Esophagus muscularis mucosa (tissue), 4 donors: Measurements from ENCODE around the gene GALNT6. TPM values are rescaled to one million over a fixed set of nuclear protein-coding genes. Genes with fewer than 3 reads are reported as not detected.

Source experiments
- DNase-seq: peaks from one replicate; pipeline ENCODE4 v3.0.0-alpha.2; 2017; ENCODE audit errors: extremely low spot score
- H3K27ac ChIP-seq, 4 donors: fragments of 200-600 bp; sonication (generic); replicated peaks in 1 of 4; 1 replicate in 3 of 4; 2 replicates in 1 of 4; pipeline ENCODE4 v1.5.1; 2016 to 2019; ENCODE audit warnings: mild to moderate bottlenecking in 1 of 4
- H3K27me3 ChIP-seq, 4 donors: fragments of 200-600 bp; sonication (generic); one replicate each; pipeline versions ENCODE4 v1.5.1 to v1.6.0; 2016 to 2019
- H3K36me3 ChIP-seq, 4 donors: fragments of 200-600 bp; sonication (generic); one replicate each; pipeline ENCODE4 v1.5.1; 2016 to 2019
- H3K4me1 ChIP-seq, 4 donors: fragments of 200-600 bp; sonication (generic); one replicate each; pipeline ENCODE4 v1.5.1; 2016 to 2019
- H3K4me3 ChIP-seq, 4 donors: fragments of 200-600 bp; sonication (generic); 1 replicate in 2 of 4; 2 replicates in 2 of 4; pipeline ENCODE4 v1.5.1; 2016 to 2019; ENCODE audit warnings: mild to moderate bottlenecking in 4 of 4, moderate library complexity in 1 of 4
- H3K9me3 ChIP-seq, 4 donors: fragments of 200-600 bp; sonication (generic); 1 replicate in 3 of 4; 2 replicates in 1 of 4; pipeline ENCODE4 v1.5.1; 2016 to 2019
- CTCF ChIP-seq, 3 experiments: fragments of 200-600 bp in 2 of 3; fragments of 450-650 bp in 1 of 3; sonication (generic) in 2 of 3; IDR thresholded peaks; one replicate each; pipeline ENCODE4 v1.5.1; 2017 to 2019; ENCODE audit warnings: antibody characterized with exemption in 3 of 3, mild to moderate bottlenecking in 2 of 3, moderate library complexity in 1 of 3
- EP300 ChIP-seq: sonication (generic); formaldehyde crosslinking; IDR thresholded peaks from one replicate; pipeline ENCODE4 v1.6.1; 2017; ENCODE audit warnings: antibody characterized with exemption
- POLR2A ChIP-seq: fragments of 450-650 bp; IDR thresholded peaks from one replicate; pipeline ENCODE4 v1.6.1; 2017; ENCODE audit warnings: antibody characterized with exemption, moderate library complexity, mild to moderate bottlenecking, low read depth
- POLR2AphosphoS5 ChIP-seq, 2 donors: sonication (generic); formaldehyde crosslinking; IDR thresholded peaks; one replicate each; pipeline ENCODE4 v1.6.1; 2017; ENCODE audit warnings: antibody characterized with exemption in 2 of 2
- WGBS: methylation state at CpG from one replicate; pipeline ENCODE4 v1.1.5; 2018; 5-methylcytosine and 5-hydroxymethylcytosine counted together
- intact Hi-C: fragments of 100-400 bp; cut with DNase I; formaldehyde crosslinking; loops from one replicate; pipeline ENCODE4 v1.15.1; 2023
- total RNA-seq, 4 donors: library from RNA; depleted of rRNA; stranded (reverse); fragments of >200 nt; gene quantifications; one replicate each; pipeline versions ENCODE4 v1.1.0 to v1.2.1, GENCODE V29; 2016

GALNT6 gene
- total RNA-seq, 4 donors from 2014 or later = 1.4 to 5.8 (median 3.1) TPM

GRCh38 chr12:51403681-51404136, 12.5 kb upstream of the GALNT6 start:
- Histone ChIP-seq H3K4me1 (no peaks in the 10 kb centered on the region), H3K4me3 (no peak overlapping the region), H3K27me3 (peaks cover 0 to 23% (median 0%) of the 10 kb centered on the region in 4 donors), H3K27ac (no peak overlapping the region), H3K36me3 (no peaks in the 10 kb centered on the region), H3K9me3 (no peaks in the 10 kb centered on the region)
- 92% methylated on average over 4 of the region's 4 CpGs for WGBS
- intact Hi-C loops = no loop called here
- no peak for DNase-seq
- TF ChIP-seq EP300 (no peak), POLR2AphosphoS5 (IDR thresholded peaks at IDR 0.05) (no peak), CTCF (IDR thresholded peaks at IDR 0.05) (no peak), POLR2A (no peak)

- Histone ChIP-seq H3K27me3 (peaks cover 0 to 23% (median 0%) of the 10 kb centered on the region in 4 donors), H3K36me3 (no peaks in the 10 kb centered on the region), H3K4me3 (no peak overlapping the region), H3K4me1 (no peaks in the 10 kb centered on the region), H3K27ac (no peak overlapping the region), H3K9me3 (no peaks in the 10 kb centered on the region)
- TF ChIP-seq POLR2A (no peak), CTCF (IDR thresholded peaks at IDR 0.05) (no peak), EP300 (no peak), POLR2AphosphoS5 (IDR thresholded peaks at IDR 0.05) (no peak)
- no peak for DNase-seq
- 88% methylated on average over 5 of the region's 6 CpGs for WGBS
- intact Hi-C loops = no loop called here
These were observed 12.0 kb upstream of the GALNT6 start for GRCh38 chr12:51403159-51403558.

- Histone ChIP-seq H3K27me3 (peaks cover 0 to 23% (median 0%) of the 10 kb centered on the region in 4 donors), H3K27ac (no peak overlapping the region), H3K4me3 (no peak overlapping the region), H3K36me3 (no peaks in the 10 kb centered on the region), H3K9me3 (no peaks in the 10 kb centered on the region), H3K4me1 (no peaks in the 10 kb centered on the region)
- WGBS = 75% methylated on average over 1 of the region's 1 CpG
- no peak for DNase-seq
- no peak for TF ChIP-seq CTCF (IDR thresholded peaks at IDR 0.05)
- TF ChIP-seq POLR2A = no peak
- TF ChIP-seq EP300 = no peak
- no peak for TF ChIP-seq POLR2AphosphoS5 (IDR thresholded peaks at IDR 0.05)
- intact Hi-C loops = no loop called here
These were observed 10.7 kb upstream of the GALNT6 start for GRCh38 chr12:51401900-51402299.

- Histone ChIP-seq H3K9me3 (no peaks in the 10 kb centered on the region), H3K27me3 (peaks cover 0 to 23% (median 0%) of the 10 kb centered on the region in 4 donors), H3K36me3 (no peaks in the 10 kb centered on the region), H3K4me1 (no peaks in the 10 kb centered on the region), H3K4me3 (no peak overlapping the region), H3K27ac (no peak overlapping the region)
- DNase-seq = no peak
- intact Hi-C loops = no loop called here
- TF ChIP-seq EP300 (no peak), POLR2AphosphoS5 (IDR thresholded peaks at IDR 0.05) (no peak), POLR2A (no peak), CTCF (IDR thresholded peaks at IDR 0.05) (no peak)
- WGBS = 96% methylated on average over 8 of the region's 13 CpGs
These were observed 10.3 kb upstream of the GALNT6 start for GRCh38 chr12:51401486-51401885.

GRCh38 chr12:51401020-51401419, 9.8 kb upstream of the GALNT6 start:
- intact Hi-C loops = no loop called here
- Histone ChIP-seq H3K36me3 (no peaks in the 10 kb centered on the region), H3K4me3 (no peak overlapping the region), H3K4me1 (no peaks in the 10 kb centered on the region), H3K27ac (no peak overlapping the region), H3K9me3 (no peaks in the 10 kb centered on the region), H3K27me3 (peaks cover 0 to 23% (median 0%) of the 10 kb centered on the region in 4 donors)
- WGBS = 87% methylated on average over 14 of the region's 14 CpGs
- no peak for DNase-seq
- TF ChIP-seq POLR2AphosphoS5 (IDR thresholded peaks at IDR 0.05) = no peak
- no peak for TF ChIP-seq POLR2A
- no peak for TF ChIP-seq EP300
- TF ChIP-seq CTCF (IDR thresholded peaks at IDR 0.05) = no peak
